Activated T-cell treated with anti-CD3 and anti-CD28 coated beads for 4 hours (primary cell): ENCODE results near the gene GOLGA6L10.
"Not testable (repeated sequence)": the region's sequence is repeated elsewhere in the genome, so short reads cannot be mapped to it uniquely, and the experiment has no call there.

Experiments
- DNase-seq: peaks from one replicate; pipeline ENCODE4 v3.0.0-alpha.2; 2020

The GOLGA6L10 gene

DNA sequence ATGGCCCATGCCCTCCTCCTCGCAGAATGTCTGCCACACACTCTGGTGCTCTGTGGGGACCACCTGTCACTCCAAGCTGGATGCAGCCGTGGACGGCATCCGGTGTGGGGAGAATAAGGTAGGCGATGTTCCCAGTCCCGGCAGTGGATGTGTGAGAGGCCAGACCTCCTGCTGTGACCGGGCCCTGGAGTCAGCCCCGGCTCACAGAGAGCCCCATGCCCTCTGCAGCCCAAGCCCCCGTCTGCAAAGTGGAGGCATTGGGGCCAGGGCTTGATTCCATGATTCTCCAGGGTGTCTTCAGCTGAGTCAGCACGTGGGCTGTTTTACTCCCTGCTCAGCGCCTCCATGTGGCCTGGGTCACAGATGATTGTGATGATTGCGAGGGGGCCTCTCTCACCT lies 32.2 kb downstream of the GOLGA6L10 start:
- DNase-seq = no peak

DNA sequence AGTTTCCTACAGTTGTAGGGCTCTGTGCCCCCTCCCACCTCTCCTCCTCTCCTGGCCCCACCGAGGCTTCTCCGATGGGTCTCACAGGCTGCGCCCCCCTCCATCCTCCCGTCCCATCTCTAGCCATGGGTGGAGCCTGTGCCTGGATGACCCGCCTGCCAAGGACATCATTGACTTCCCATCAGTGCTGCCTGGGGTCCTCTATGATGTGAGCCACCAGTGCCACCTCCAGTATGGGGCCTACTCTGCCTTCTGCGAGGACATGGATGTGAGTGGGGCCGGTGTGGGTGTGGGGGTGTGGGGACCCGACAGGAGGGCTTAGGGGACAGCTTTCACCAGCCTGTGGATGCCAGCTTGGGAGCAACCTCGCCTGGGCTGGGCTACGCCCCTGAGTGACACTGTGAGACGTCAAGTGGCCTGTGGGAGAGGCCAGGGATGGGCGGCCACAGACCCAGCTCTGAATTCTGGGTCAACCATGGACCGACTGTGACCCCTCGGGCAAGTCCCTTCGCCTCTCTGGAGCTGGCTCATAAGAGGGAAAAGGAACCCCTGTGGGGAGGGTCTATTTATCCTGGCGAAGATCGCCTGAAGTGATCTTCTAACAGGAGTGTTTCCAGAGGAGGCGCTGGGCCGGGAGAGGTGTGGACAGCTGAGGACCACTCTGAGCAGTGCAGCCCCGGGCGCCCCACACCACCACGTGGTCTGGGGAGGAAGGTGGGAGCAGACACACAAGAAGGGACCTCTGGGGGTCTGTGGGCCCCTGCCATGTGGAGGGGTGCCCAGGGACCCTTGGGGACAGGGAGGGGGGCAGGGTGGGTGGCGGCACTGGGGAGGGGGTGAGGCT lies 32.8 kb downstream of the GOLGA6L10 start:
- not testable (repeated sequence) for DNase-seq

DNA sequence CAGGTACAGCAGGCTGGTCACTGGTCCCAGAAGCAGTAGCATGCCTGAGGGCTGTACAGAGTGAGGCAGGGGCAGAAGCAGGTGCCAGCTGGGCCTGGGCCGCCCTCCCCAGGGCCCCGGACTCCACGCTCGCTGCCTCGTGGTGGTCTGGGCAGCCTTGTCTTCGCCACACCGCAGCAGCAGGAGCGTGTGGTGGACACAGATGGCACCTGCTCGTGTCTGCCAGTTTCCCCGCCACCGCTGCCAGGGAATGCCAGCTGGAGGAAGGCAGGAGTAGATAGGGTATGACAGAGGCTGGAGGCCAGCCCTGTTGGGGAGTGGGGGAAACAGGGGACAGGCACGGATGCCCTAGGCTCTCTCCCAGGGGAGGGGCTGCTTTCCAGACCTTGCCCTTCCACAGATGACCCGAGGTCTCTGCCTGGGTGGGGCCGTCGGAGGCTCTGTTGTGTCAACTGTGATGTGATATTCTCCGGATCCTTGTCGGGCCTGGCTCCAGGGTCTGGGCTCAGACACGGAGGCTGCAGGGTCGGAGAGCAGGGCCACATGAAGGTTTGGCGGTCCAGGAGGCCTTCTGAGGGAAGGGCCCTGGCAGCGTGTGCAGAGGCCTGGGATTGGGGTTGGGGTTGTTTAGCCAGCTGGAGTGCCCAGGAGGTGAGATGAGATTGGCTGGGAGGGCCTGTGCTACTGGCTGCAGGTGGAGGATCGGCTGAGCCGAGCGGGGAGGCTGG lies 33.6 kb downstream of the GOLGA6L10 start:
- no peak for DNase-seq

GRCh38 chr15:82314769-82315518 lies 34.3 kb downstream of the GOLGA6L10 start:
- DNase-seq = no peak

GRCh38 chr15:82313951-82314768 lies 35.1 kb downstream of the GOLGA6L10 start:
- DNase-seq = not testable (repeated sequence)

DNA sequence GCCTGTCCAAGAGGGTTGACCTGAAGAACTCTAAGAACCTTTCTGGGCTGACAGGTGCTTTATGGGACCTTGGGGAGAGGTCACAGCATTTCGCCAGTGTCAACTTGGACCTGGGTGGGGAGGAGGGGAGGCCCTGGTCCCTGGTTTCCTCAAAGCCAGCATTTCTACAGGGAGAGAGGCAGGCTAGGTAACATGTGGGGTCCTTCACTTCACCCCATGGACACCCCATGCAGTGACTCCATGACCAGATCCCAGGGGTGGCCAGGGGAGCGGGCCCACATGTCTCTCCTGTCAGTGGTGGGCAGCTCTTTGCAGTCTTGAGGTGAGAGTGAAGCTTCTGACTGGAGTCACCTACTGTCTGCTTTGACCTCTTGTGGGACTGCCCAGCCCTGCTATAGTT lies 35.8 kb downstream of the GOLGA6L10 start:
- no peak for DNase-seq

GRCh38 chr15:82312586-82313349 lies 36.5 kb downstream of the GOLGA6L10 start:
- no peak for DNase-seq

DNA sequence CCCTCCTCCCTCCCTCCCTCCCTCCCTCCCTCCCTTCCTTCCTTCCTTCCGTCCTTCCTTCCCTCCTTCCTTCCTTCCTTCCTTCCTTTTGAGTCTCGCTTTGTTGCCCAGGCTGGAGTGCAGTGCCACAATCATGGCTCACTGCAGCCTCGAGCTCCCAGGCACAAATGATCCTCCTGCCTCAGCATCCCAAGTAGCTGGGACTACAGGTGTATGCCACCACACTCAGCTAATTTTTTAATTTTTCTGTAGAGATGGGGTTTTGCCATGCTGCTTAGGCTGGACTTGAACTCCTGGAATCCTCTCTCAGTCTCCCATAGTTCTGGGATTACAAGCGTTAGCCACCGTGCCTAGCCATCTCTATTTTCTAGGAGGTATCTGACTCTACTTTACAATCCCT lies 38.0 kb downstream of the GOLGA6L10 start:
- not testable (repeated sequence) for DNase-seq

- no peak for DNase-seq
Measured at GRCh38 chr15:82309802-82310201, 39.5 kb downstream of the GOLGA6L10 start.

DNA sequence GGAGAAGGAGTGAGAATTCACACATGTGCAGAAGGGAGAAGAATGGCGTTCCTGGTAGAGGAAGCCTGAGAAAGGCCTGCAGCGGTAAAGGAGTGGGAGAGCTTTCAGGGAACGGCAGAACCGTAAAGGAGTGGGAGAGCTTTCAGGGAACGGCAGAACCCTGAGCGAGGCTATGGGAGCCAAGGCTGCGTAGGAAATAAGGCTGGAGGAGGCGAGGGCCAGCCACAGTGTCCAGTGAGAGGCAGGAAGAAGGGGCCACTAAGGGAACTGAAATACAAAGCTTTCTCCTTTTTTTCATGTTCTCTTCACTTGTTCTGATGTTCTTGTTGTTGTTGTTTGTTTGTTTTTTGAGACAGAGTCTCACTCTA lies 41.6 kb downstream of the GOLGA6L10 start:
- no peak for DNase-seq

DNA sequence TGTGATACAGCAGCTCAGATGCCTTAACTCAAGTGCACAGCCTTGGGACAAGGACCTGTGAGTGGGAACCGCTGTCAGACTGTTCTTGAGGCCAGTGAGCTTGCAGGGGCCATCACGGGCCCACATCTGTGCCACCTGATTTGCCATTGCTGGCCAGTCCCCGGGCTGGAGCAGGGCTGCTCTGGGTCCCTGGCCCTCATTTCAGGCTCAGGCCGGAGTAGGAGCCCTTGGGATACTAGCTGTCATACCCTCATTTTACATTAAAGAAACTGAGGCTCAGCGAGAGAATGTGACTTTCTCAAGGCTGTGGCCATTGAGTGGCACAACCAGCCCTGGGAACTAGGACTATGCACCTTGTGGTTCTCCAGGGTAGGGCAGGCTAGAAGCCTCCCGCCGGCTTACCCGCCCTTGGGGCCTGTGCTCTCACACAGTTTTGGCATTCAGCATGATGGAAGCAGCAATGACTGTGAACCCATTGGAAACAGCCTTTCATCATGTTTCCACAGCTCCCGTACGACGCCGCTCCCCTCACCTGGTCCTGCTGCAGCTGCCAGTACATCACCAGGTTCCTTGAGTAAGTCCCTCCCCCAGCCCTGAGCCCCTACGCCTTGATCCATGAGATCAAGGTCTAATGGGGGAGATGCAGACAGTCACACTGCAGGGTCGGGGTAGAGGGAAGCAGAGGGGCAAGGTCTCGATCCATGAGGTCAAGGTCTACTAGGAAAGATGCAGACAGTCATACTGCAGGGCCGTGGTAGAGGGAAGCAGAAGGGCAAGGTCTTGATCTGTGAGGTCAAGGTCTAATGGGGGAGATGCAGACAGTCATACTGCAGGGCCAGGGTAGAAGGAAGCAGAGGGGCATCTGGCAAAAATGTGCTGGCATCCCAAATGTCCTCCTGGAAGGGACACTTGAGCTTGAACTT lies 42.2 kb downstream of the GOLGA6L10 start:
- DNase-seq = no peak

DNA sequence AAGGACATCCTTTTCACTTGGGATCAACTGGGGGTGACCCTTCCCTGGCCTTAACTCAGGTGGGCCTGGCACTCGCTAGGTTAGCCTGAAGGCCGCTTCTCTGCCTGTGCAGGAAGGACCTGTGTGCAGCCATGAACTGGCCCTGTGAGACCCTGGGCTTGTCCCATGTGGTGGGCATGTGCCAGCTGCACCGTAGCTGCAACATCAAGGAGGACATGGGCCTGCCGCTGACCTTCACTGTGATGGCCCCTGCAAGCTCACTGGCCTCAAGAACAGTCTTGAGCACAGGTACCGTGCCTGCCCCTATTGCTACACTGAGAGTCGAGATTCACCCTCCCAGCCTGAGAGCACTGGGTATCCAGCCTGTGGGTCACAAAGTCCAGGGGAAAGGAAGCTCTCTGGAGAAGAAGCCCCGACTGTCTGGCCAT lies 43.6 kb downstream of the GOLGA6L10 start:
- no peak for DNase-seq

- DNase-seq = no peak
Measured at GRCh38 chr15:82304778-82305090, 44.5 kb downstream of the GOLGA6L10 start.

DNA sequence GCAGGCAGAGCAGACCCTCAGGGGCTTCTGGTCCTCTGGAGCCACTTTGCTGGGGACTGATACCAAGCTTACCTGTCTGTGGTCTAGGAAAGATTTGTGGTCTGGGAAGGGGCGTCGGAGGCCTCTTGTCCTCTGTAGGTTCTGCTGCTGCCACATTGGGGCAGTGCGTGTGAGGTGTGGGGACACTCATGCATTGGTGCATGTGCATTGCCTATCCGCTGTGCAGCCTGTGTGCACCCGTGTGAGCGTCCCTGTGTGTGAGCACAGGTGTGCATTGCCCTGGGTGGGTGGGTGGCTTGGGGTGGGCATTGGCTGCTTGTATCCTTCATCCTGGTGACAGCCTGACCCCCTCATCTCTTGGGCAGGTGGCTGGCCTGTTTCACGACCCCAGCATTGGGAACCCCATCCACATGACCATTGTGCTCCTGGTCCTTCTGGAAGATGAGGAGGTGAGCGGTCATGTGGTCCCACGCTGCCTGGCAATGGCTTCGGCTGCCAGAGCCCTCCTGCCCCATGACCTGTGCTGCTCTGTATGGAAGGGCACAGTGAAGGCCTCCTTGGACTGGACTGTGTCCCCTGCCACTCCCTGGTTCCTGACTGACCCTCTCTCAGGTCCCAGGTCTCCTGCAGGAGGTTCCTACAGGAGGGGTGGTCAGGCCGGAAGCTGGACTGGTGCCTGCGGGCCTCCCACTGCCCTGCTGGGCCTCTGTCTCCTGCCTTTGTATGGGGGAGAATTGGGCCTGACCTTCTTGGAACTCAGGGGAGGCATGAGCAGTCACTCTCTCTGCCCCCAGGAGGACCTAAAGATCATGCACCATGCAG lies 45.1 kb downstream of the GOLGA6L10 start:
- no peak for DNase-seq

- DNase-seq = no peak
Measured at GRCh38 chr15:82301296-82302016, 47.8 kb downstream of the GOLGA6L10 start.

DNA sequence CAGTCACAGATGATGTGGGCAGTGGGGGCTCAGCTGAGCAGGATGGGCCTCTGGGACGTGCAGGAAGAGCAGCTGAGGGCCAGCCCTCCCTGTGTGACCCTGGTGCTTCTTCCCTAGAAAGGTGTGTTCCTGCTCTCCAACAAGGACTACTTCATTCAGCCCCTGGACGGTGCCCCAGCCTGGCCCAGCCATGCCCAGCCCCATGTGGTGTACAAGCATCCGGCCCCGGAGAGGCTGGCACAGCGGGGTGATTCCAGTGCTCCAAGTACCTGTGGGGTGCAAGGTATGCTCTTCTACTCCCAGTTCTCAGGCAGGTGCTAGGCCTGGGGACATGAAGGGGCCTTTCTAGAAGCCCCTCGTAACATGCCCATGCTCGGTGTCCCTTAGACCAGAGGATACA lies 48.4 kb downstream of the GOLGA6L10 start:
- DNase-seq = no peak

- not testable (repeated sequence) for DNase-seq
Measured at GRCh38 chr15:82300326-82300725, 48.9 kb downstream of the GOLGA6L10 start.

DNA sequence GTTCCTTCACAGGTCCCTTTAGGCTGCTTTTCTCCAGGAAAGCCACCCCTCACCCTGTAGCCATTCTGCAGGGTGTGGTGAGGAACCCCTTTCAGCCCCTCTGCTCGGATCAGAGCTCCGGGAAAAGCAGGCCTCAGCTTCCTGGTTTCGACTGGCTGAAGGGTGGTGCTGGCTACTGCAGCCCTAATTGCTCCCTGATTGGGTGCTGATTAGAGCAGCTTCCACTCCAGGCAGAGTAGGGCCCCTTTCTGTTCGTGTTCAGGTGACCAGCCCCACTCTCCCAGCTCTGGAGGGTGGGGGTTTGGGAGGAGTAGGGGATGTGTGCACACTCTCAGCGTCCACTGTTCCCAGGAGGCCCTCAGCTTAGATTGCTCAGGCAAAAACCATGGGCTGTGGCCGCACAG lies 49.8 kb downstream of the GOLGA6L10 start:
- DNase-seq = not testable (repeated sequence)

DNA sequence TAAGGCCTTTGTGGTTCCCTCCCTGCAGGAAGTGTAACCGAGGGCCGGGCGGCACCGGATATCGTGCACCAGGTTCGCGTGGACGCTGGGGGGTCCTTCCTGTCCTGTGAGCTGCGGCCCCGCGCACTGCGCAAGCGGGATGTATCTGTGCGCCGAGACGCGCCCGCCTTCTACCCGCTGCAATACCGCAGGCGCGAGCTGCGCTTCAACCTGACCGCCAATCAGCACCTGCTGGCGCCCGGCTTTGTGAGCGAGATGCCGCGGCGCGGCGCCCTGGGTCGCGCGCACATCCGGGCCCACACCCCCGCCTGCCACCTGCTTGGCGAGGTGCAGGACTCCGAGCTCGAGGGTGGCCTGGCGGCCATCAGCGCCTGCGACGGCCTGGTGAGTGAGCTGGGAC lies 50.8 kb downstream of the GOLGA6L10 start:
- DNase-seq = peak; percentile 11
